Measurements from ENCODE around the gene MOB3A.
A peak's percentile ranks its signal among the peaks of the same experiment; 100 is the strongest.

The MOB3A gene

DNA sequence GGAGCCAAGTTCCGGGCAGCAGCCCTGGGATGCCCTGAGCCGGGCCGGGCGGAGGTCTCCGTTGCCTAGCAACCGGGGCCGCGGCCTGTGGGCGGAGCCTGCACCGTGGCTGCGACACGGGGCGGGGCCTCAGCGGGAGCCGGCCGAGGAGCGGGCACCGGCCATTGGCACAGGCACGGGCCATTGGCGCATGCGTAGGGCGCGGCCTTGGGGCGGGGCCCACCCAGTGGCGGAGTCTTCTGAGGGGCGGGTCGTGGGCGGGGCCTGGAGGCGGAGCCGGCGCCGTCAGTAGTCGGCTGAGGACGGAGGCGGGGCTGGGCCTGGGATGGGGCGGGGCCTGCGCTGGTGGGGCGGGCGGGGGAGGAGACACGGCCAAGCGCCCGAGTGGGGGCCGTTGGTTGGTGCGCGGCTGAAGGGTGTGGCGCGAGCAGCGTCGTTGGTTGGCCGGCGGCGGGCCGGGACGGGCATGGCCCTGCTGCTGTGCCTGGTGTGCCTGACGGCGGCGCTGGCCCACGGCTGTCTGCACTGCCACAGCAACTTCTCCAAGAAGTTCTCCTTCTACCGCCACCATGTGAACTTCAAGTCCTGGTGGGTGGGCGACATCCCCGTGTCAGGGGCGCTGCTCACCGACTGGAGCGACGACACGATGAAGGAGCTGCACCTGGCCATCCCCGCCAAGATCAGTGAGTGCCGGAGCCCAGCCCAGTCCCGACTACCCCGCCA, 515 bp upstream of the MOB3A start, which contains the start of gene IZUMO4:
Gene IZUMO4, plus strand, starts transcription at position 436 of the 723 bp plus-strand sequence. Its CDS starts 31 bp downstream, at position 467.
- ChIA-PET CTCF (interaction anchor here (0.8 to 1.0 kb wide), 3 partner anchors 24 to 166 kb away, joined by 3 read pairs; no protein-coding TSS in a partner anchor), POLR2A (interaction anchor here (0.9 kb wide), 1 partner anchor 9 kb away, joined by 9 read pairs; no protein-coding TSS in a partner anchor)
- peaks cover 4 to 40% of the 10 kb centered on the region in 2 experiments; a peak in 2 of 3 replicates for H3K36me3 ChIP-seq (ENCODE audit: control insufficient read depth in 2 of 2, insufficient read depth in 1 of 2, low read length in 2 of 2)
- H3K27ac ChIP-seq (ENCODE audit: extremely low read depth, low read depth, low read length): peak within 1 kb of the TSS; percentile 75
- peaks cover 7% of the 10 kb centered on the region; the same call in 1 of the 2 replicates for H3K4me1 ChIP-seq (ENCODE audit: control insufficient read depth, insufficient read depth, low read length)
- H3K9me3 ChIP-seq (ENCODE audit: control insufficient read depth, insufficient read depth, low read depth, low read length): no peaks in the 10 kb centered on the region
- peak within 1 kb of the TSS; percentile 65 for H3K4me3 ChIP-seq (ENCODE audit: low read depth, low read length)
- TF ChIP-seq SP3 (tag by site-specific recombination; IDR thresholded peaks at IDR 0.05) (peak; percentile 86), ZNF600 (tag by site-specific recombination; IDR thresholded peaks at IDR 0.05) (peak; percentile 85), KLF10 (tag by site-specific recombination; IDR thresholded peaks at IDR 0.05) (peak; percentile 98), ZNF341 (tag by site-specific recombination; IDR thresholded peaks at IDR 0.05; ENCODE audit: low read depth) (no peak; the same call in 1 of the 2 replicates), ZNF335 (tag by site-specific recombination; conservative IDR thresholded peaks at IDR 0.05) (peak; percentile 64), GLIS1 (tag by site-specific recombination; IDR thresholded peaks at IDR 0.05) (peak; percentile 32; the same call in 1 of the 2 replicates), ZNF426 (tag by site-specific recombination; IDR thresholded peaks at IDR 0.05) (no peak), ZNF660 (tag by site-specific recombination; IDR thresholded peaks at IDR 0.05) (0 out of 2 replicates have a peak, but pooled peaks have one; percentile 15), ZNF596 (tag by site-specific recombination; IDR thresholded peaks at IDR 0.05) (no peak), SCRT1 (tag by site-specific recombination; IDR thresholded peaks at IDR 0.05; ENCODE audit: borderline replicate concordance) (no peak), ZNF404 (tag by site-specific recombination; IDR thresholded peaks at IDR 0.05) (no peak), HOXD13 (CRISPR knock-in tag; IDR thresholded peaks at IDR 0.05; ENCODE audit: borderline replicate concordance) (no peak), IKZF3 (tag by site-specific recombination; IDR thresholded peaks at IDR 0.05) (no peak), ZNF555 (tag by site-specific recombination; conservative IDR thresholded peaks at IDR 0.05) (no peak), ZNF843 (tag by site-specific recombination; IDR thresholded peaks at IDR 0.05) (no peak), ZNF521 (tag by site-specific recombination; IDR thresholded peaks at IDR 0.05) (no peak)
- TF ChIP-seq, protein P1, sequence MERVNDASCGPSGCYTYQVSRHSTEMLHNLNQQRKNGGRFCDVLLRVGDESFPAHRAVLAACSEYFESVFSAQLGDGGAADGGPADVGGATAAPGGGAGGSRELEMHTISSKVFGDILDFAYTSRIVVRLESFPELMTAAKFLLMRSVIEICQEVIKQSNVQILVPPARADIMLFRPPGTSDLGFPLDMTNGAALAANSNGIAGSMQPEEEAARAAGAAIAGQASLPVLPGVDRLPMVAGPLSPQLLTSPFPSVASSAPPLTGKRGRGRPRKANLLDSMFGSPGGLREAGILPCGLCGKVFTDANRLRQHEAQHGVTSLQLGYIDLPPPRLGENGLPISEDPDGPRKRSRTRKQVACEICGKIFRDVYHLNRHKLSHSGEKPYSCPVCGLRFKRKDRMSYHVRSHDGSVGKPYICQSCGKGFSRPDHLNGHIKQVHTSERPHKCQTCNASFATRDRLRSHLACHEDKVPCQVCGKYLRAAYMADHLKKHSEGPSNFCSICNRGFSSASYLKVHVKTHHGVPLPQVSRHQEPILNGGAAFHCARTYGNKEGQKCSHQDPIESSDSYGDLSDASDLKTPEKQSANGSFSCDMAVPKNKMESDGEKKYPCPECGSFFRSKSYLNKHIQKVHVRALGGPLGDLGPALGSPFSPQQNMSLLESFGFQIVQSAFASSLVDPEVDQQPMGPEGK (tag by site-specific recombination; IDR thresholded peaks at IDR 0.05): peak; percentile 9; the same call in 1 of the 2 replicates
- TF ChIP-seq, protein P2, sequence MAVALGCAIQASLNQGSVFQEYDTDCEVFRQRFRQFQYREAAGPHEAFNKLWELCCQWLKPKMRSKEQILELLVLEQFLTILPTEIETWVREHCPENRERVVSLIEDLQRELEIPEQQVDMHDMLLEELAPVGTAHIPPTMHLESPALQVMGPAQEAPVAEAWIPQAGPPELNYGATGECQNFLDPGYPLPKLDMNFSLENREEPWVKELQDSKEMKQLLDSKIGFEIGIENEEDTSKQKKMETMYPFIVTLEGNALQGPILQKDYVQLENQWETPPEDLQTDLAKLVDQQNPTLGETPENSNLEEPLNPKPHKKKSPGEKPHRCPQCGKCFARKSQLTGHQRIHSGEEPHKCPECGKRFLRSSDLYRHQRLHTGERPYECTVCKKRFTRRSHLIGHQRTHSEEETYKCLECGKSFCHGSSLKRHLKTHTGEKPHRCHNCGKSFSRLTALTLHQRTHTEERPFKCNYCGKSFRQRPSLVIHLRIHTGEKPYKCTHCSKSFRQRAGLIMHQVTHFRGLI (tag by site-specific recombination; IDR thresholded peaks at IDR 0.05): peak; percentile 43
- TF ChIP-seq, protein P3, sequence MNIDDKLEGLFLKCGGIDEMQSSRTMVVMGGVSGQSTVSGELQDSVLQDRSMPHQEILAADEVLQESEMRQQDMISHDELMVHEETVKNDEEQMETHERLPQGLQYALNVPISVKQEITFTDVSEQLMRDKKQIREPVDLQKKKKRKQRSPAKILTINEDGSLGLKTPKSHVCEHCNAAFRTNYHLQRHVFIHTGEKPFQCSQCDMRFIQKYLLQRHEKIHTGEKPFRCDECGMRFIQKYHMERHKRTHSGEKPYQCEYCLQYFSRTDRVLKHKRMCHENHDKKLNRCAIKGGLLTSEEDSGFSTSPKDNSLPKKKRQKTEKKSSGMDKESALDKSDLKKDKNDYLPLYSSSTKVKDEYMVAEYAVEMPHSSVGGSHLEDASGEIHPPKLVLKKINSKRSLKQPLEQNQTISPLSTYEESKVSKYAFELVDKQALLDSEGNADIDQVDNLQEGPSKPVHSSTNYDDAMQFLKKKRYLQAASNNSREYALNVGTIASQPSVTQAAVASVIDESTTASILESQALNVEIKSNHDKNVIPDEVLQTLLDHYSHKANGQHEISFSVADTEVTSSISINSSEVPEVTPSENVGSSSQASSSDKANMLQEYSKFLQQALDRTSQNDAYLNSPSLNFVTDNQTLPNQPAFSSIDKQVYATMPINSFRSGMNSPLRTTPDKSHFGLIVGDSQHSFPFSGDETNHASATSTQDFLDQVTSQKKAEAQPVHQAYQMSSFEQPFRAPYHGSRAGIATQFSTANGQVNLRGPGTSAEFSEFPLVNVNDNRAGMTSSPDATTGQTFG (tag by site-specific recombination; IDR thresholded peaks at IDR 0.05; ENCODE audit: borderline replicate concordance): no peak
- TF ChIP-seq, protein P4, sequence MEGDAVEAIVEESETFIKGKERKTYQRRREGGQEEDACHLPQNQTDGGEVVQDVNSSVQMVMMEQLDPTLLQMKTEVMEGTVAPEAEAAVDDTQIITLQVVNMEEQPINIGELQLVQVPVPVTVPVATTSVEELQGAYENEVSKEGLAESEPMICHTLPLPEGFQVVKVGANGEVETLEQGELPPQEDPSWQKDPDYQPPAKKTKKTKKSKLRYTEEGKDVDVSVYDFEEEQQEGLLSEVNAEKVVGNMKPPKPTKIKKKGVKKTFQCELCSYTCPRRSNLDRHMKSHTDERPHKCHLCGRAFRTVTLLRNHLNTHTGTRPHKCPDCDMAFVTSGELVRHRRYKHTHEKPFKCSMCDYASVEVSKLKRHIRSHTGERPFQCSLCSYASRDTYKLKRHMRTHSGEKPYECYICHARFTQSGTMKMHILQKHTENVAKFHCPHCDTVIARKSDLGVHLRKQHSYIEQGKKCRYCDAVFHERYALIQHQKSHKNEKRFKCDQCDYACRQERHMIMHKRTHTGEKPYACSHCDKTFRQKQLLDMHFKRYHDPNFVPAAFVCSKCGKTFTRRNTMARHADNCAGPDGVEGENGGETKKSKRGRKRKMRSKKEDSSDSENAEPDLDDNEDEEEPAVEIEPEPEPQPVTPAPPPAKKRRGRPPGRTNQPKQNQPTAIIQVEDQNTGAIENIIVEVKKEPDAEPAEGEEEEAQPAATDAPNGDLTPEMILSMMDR (tag by site-specific recombination; IDR thresholded peaks at IDR 0.05): peak; percentile 90
- TF ChIP-seq, protein P5, sequence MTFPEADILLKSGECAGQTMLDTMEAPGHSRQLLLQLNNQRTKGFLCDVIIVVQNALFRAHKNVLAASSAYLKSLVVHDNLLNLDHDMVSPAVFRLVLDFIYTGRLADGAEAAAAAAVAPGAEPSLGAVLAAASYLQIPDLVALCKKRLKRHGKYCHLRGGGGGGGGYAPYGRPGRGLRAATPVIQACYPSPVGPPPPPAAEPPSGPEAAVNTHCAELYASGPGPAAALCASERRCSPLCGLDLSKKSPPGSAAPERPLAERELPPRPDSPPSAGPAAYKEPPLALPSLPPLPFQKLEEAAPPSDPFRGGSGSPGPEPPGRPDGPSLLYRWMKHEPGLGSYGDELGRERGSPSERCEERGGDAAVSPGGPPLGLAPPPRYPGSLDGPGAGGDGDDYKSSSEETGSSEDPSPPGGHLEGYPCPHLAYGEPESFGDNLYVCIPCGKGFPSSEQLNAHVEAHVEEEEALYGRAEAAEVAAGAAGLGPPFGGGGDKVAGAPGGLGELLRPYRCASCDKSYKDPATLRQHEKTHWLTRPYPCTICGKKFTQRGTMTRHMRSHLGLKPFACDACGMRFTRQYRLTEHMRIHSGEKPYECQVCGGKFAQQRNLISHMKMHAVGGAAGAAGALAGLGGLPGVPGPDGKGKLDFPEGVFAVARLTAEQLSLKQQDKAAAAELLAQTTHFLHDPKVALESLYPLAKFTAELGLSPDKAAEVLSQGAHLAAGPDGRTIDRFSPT (tag by site-specific recombination; IDR thresholded peaks at IDR 0.05): peak; percentile 95
- TF ChIP-seq, protein P6, sequence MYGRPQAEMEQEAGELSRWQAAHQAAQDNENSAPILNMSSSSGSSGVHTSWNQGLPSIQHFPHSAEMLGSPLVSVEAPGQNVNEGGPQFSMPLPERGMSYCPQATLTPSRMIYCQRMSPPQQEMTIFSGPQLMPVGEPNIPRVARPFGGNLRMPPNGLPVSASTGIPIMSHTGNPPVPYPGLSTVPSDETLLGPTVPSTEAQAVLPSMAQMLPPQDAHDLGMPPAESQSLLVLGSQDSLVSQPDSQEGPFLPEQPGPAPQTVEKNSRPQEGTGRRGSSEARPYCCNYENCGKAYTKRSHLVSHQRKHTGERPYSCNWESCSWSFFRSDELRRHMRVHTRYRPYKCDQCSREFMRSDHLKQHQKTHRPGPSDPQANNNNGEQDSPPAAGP (tag by site-specific recombination; IDR thresholded peaks at IDR 0.05): 0 out of 2 replicates have a peak, but pooled peaks have one; percentile 36
- TF ChIP-seq, protein P7, sequence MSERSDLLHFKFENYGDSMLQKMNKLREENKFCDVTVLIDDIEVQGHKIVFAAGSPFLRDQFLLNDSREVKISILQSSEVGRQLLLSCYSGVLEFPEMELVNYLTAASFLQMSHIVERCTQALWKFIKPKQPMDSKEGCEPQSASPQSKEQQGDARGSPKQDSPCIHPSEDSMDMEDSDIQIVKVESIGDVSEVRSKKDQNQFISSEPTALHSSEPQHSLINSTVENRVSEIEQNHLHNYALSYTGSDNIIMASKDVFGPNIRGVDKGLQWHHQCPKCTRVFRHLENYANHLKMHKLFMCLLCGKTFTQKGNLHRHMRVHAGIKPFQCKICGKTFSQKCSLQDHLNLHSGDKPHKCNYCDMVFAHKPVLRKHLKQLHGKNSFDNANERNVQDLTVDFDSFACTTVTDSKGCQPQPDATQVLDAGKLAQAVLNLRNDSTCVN (tag by site-specific recombination; optimal IDR thresholded peaks at IDR 0.05): peak; percentile 64

Data from HEK293 (cell line).